Measurements from ENCODE around the gene RNF13. TPM values are rescaled to one million over a fixed set of nuclear protein-coding genes. Genes with fewer than 3 reads are reported as not detected.

RNF13 gene
- total and polyA plus RNA-seq, 2 donors (not counting 3 experiments of a cell fraction or from before 2014, with no cell fraction given): 16.4 to 27.1 TPM

DNA sequence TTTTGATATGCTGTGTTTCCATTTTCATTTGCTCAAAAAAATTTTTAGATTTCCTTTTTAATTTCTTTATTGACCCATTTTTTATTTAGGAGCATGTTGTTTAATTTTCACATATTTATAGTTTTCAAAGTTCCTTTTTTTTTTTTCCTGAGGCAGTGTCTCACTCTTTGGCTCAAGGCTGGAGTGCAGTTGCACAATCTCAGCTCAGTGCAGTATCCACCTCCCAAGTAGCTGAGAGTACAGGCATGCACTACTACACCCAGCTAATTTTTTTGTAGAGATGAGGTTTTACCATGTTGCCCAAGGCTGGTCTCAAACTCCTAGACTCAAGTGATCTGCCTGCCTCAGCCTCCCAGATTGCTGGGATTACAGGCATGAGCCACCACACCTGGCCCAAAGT is 121.5 kb downstream of the RNF13 start:
- Histone ChIP-seq H3K9me3 (replicated peaks; ENCODE audit: control insufficient read depth, insufficient read depth, low read length) (no peaks in the 10 kb centered on the region), H4K20me1 (replicated peaks; ENCODE audit: control insufficient read depth, extremely low read depth, insufficient read depth, low read length) (no peaks in the 10 kb centered on the region), H3K9me1 (replicated peaks; ENCODE audit: control insufficient read depth, extremely low read depth, insufficient read depth, low read length) (no peaks in the 10 kb centered on the region), H3K36me3 (ENCODE audit: control insufficient read depth in 2 of 2, extremely low read depth in 1 of 2, insufficient read depth in 2 of 2, low read length in 2 of 2) (no peaks in the 10 kb centered on the region), H3K27me3 (ENCODE audit: control insufficient read depth in 2 of 2, insufficient read depth in 2 of 2, low read length in 2 of 2) (no peaks in the 10 kb centered on the region), H3K4me2 (ENCODE audit: insufficient read depth, low read length) (no peak overlapping the region), H3K9ac (replicated peaks; ENCODE audit: extremely low read depth, insufficient read depth, low read length) (no peak overlapping the region), H3K79me2 (ENCODE audit: control insufficient read depth, insufficient read depth, low read length) (no peaks in the 10 kb centered on the region), H3K4me3 (replicated peaks in 1 of 3; ENCODE audit: insufficient read depth in 1 of 3, low read depth in 1 of 3, low read length in 3 of 3) (no peak overlapping the region), H3K4me1 (ENCODE audit: control insufficient read depth, extremely low read depth, insufficient read depth, low read length) (peaks cover 2% of the 10 kb centered on the region), H3K27ac (ENCODE audit: insufficient read depth, low read depth, low read length) (no peak overlapping the region), H2AFZ (ENCODE audit: low read depth, low read length) (no peak overlapping the region)
- dilution Hi-C loops (cut with MboI; ENCODE audit: extremely low pct_ligation_motif_present, low sequenced_read_pairs): no loop called here
- intact Hi-C loops (cut with micrococcal nuclease): loop anchor here (10.0 kb wide), 2 partner anchors 440 to 560 kb away; no protein-coding TSS in a partner anchor
- ChIA-PET CTCF (interaction anchor here (0.9 to 4.6 kb wide), 4 partner anchors 9 to 291 kb away, joined by 3 to 42 read pairs (median 8); no protein-coding TSS in a partner anchor), POLR2A (no interaction called here)
- BruUV-seq (replicated peaks): no TSS peak
- DNase-seq (ENCODE audit: low read depth, low spot score) (no peak), FAIRE-seq (no peak)
- TF ChIP-seq EZH2 (IDR thresholded peaks at IDR 0.05; ENCODE audit: borderline replicate concordance, low read depth, low read length, severe bottlenecking): no peak
- TF ChIP-seq, protein P1, sequence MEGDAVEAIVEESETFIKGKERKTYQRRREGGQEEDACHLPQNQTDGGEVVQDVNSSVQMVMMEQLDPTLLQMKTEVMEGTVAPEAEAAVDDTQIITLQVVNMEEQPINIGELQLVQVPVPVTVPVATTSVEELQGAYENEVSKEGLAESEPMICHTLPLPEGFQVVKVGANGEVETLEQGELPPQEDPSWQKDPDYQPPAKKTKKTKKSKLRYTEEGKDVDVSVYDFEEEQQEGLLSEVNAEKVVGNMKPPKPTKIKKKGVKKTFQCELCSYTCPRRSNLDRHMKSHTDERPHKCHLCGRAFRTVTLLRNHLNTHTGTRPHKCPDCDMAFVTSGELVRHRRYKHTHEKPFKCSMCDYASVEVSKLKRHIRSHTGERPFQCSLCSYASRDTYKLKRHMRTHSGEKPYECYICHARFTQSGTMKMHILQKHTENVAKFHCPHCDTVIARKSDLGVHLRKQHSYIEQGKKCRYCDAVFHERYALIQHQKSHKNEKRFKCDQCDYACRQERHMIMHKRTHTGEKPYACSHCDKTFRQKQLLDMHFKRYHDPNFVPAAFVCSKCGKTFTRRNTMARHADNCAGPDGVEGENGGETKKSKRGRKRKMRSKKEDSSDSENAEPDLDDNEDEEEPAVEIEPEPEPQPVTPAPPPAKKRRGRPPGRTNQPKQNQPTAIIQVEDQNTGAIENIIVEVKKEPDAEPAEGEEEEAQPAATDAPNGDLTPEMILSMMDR (IDR thresholded peaks at IDR 0.05; ENCODE audit: extremely low read depth in 1 of 2, insufficient read depth in 1 of 2, low read depth in 1 of 2, low read length in 2 of 2): no peak
- TF ChIP-seq GATA2 (IDR thresholded peaks at IDR 0.05; ENCODE audit: insufficient read depth, insufficient read length, low read depth, low read length): no peak
- TF ChIP-seq POLR2A (IDR thresholded peaks at IDR 0.05; ENCODE audit: low read depth, low read length): no peak
- no peak for TF ChIP-seq MYC (IDR thresholded peaks at IDR 0.05; ENCODE audit: low read depth, low read length)
- TF ChIP-seq JUN (IDR thresholded peaks at IDR 0.05; ENCODE audit: borderline replicate concordance, insufficient read depth, insufficient read length, low read depth): no peak
- no peak for TF ChIP-seq MAX (IDR thresholded peaks at IDR 0.05; ENCODE audit: insufficient read depth, insufficient read length)
- no peak for TF ChIP-seq POLR2AphosphoS5 (IDR thresholded peaks at IDR 0.05; ENCODE audit: insufficient read depth, low read depth, low read length)
- no peak for TF ChIP-seq FOS (IDR thresholded peaks at IDR 0.05; ENCODE audit: borderline replicate concordance, insufficient read depth, low read length)

Measured in endothelial cell of umbilical vein (primary cell).